Stimulated activated CD8-positive, alpha-beta memory T cell treated with anti-CD3 and anti-CD28 coated beads, Interleukin-12 subunit alpha, Interleukin-12 subunit beta, amount 100 ng/mL, for 1 hour (primary cell): ENCODE measurements around the gene FAM13C.
"Not testable (repeated sequence)": the region's sequence is repeated elsewhere in the genome, so short reads cannot be mapped to it uniquely, and the experiment has no call there.

Experiments
- DNase-seq: peaks from one replicate; pipeline ENCODE4 v3.0.0-alpha.2; 2020; ENCODE audit warnings: low read depth

FAM13C gene

GRCh38 chr10:59362144-59362958 lies at the start of gene FAM13C:
TSS of gene FAM13C (minus strand) at chr10:59362549. CDS start at chr10:59362460, 89 bp downstream.
- DNase-seq, result no peak

DNA sequence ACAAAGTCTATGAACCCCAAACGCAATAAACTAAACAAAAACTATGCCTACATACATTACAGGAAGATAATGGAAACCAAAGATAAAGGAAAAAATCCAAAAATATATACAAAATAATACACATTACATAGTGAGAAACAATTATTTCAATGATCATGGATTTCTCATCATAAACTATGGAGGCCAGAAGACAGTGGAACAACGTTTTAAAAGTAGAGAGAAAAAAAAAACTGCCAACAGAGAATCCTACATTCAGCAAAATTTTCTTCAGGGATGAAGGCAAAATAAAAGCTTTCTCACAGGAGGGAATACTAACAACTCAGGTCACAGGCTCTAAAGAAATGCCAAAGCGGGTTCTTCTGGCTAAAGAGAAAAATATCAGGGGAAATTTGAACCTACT lies 42.9 kb upstream of the FAM13C start:
- no peak for DNase-seq

- DNase-seq, result no peak
Observed at GRCh38 chr10:59400214-59400613, 37.9 kb upstream of the FAM13C start.

GRCh38 chr10:59399329-59399728 lies 37.0 kb upstream of the FAM13C start:
- not testable (repeated sequence) for DNase-seq

DNA sequence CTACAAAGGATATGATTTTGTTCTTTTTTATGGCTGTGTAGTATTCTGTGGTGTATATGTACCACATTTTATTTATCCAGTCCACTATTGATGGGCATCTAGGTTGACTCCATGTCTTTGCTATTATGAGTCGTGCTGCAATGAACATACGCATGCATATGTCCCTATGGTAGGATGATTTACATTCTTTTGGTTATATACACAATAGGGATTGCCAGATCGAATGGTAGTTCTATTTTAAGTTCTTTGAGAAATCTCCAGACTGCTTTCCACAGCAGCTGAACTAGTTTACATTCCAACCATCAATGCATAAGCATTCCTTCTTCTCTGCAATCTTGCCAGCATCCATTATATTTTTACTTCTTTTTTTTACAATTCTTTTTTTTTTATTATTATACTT lies 35.6 kb upstream of the FAM13C start:
- no peak for DNase-seq

DNA sequence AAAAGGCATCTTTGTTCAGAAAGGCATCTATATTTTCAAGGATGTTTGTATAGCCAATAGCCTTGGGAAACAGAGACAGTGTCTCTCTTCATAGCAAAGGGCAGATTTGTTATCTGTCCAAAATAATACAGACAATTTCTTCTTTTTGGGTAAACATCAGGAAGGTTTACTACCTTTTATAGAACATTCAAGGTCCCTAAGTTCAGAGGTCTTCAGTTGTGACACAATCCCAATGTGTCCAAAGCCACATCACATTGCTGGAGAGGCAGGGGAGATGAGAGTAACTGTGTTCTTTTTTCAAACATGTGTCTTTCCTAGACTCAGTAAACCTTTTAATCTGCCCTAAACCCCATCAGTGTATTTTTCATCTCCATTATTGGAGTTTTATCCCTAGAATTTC lies 33.6 kb upstream of the FAM13C start:
- no peak for DNase-seq

- no peak for DNase-seq
Observed at GRCh38 chr10:59393349-59393748, 31.0 kb upstream of the FAM13C start.

DNA sequence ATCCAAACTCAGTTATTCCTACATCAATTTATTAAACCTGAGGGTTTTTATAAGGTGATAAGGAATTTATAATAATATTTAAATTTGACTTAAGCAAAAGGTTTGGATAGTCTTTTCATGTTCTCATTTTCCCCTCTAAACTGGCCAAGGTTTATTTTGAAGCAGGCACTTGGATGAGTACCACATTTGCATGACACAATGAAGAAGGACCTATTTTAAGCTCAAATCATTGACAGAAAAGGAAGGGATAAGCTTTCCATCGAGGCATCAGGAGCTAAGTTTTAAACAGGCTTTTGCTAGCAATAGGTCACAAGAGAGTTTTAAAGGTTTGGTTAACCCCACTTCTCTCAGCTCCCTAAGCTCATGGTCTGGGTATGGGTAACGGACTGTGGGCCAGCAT lies 28.7 kb upstream of the FAM13C start:
- DNase-seq, result no peak

DNA sequence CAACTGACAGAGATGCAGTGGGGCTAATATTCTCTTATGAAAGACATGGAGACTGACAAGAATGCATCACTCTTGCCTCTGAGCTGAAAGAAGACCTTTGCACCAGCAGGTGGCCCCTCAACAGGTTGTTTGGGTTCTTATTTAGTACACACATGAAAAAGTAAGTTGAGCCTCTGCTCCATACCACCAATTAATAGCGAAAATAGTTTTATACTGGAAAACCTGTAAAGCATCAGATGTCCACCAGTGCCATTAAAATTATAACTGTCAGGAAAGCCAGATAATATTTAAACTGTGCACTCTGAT lies 26.3 kb upstream of the FAM13C start:
- DNase-seq, result no peak

DNA sequence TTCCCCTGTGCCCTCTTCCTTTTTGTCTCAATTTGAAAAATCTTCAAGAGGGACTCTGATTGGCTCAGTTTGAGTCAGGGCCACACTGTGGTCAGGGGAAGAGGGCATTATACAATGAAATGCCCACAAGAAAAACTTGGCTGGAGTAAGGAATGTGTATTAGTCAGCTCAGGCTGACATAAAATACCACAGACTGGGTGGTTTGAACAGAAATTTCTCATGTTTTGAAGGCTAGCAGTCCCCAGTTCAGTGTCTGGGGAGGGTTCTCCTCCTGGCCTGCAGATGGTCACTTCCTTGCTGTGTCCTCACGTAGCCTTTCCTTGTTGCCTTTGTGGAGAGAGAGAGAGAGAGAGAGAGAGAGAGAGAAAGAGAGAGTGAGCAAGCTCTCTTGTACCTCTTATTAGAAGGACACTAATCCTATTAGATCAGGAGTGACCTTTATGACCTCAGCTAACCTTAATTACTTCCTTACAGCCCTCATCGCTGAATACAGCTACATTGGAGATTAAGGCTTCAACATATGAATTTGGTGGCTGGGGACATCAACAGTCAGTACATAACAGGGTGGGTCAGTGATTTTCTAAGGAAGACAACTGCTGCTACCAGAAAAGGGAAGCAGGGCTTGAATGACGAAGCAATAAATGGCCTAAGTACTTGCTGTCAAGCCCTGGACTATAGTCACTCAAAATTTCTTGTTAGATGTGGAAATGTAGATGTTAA lies 25.8 kb upstream of the FAM13C start:
- DNase-seq, result no peak

DNA sequence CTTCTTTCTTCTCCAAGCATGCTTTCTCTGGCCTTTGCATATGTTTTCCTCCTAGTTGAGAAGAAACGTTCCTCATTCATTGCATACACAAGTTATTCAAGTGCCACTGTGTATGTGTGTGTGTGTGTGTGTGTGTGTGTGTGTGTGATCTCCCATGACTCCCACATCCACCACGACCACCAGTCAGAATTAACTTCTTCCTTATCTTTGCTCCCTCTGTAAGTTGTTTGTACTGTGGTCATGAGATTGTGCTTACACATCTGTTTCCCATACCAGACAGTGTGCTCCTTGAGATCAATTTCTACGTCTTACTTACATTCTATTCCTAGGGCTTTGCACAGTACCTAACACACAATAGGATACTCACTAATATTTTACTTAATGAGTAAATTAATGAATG lies 22.4 kb upstream of the FAM13C start:
- DNase-seq, result no peak

- no peak for DNase-seq
Observed at GRCh38 chr10:59383908-59384307, 21.6 kb upstream of the FAM13C start.

- DNase-seq, result no peak
Observed at GRCh38 chr10:59383436-59383835, 21.1 kb upstream of the FAM13C start.

GRCh38 chr10:59382831-59383295 lies 20.5 kb upstream of the FAM13C start:
- DNase-seq, result no peak

DNA sequence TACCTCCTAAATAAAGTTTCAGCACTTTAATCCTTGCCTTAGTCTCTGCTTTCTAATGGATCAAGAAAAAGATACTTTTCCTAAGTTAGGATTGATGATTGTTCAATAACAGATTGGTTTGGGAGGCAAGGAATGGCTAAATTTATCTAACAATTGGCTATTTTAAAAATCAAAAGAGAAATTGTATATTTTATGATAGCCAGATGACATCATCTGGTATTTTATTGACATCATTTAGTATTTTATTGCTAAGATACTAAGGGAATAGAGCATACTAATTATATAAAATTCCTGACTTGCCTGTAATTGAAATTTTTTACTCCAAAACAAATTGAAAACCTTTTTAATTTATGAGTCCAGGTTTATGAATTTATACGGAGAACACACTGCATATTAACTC lies 19.3 kb upstream of the FAM13C start:
- no peak for DNase-seq

DNA sequence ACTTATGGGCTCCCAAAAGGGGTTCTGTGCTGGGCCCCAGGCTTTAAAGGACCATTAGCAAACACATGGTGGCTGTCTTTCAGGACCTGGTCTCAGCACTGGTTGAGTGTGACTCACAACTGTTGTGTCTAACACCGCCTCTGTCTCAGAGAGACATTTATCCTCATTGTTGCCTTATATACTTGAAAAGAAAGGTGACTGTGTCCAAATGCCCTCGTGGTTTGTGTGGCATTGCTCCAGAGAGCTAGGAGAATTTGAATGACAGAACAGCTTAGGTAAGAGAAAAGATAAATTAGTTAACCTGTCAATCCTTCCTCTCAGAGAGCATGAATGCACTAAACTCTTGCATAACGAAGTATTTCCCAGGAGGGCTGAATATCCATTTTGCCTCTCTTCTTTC lies 14.5 kb upstream of the FAM13C start:
- DNase-seq, result no peak

- DNase-seq, result no peak
Observed at GRCh38 chr10:59375990-59376389, 13.6 kb upstream of the FAM13C start.

GRCh38 chr10:59374916-59375315 lies 12.6 kb upstream of the FAM13C start:
- DNase-seq, result no peak

DNA sequence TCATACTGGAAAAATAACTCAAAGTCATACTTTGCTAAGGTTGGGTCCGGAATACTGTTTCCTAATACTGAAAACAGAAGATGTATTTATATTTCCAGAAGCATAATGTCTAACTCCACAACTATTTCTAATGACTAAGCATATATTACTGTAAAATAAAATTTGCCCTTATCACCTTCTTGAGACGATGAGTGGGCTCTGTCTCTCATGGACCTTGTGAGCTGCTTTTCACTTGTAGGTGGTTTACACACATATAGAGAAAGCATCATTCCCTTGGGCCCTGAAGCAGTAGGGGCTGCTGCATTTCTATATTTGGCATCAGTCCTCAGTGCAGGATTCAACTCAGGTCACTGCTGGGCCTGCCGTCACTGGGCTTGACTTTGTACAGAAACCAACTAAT lies 10.7 kb upstream of the FAM13C start:
- DNase-seq, result no peak

GRCh38 chr10:59372543-59372942 lies 10.2 kb upstream of the FAM13C start:
- DNase-seq, result no peak

DNA sequence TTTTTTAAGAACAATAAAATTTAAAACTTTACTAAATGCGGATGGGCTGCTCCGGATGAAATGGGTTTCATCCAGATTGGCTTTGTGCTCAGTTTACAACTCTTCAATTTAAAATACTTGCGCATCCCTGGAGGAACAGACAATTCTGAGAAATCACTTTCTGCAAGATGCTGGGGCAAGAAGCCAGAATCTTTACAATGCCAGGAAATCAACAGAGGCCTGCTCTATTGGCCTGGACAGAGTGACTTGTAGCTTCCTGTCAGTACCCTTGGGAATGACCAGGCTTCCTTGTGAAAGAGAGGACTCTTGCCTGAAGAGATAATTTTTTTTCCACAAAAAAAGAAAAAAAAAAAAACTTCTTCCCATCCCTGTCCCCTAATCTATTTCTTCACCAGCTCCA lies 3.9 kb upstream of the FAM13C start:
- DNase-seq, result no peak

DNA sequence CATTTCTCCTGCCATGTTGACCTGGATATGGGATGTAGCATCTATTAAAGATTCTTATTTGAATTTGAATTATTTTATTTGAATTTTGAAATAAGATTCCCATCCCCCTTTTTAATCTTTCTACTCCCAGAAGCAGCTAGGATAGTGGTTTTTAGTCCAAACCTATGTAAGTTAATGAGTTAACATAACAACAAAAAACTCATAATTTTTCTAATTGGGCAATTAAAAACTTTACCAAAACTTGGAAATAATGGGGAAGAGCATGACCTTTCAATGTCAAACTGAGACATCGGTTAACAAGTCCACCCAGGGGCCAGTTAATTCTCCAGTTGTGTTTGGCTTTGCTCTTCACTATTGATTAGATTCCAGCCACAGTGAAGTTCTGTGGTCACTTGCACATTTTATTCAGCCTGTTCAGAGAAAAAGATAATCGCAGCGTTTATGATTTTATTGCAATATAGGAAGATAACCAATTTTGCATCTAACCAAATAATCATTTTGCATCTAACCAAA lies 1.2 kb upstream of the FAM13C start:
- no peak for DNase-seq

DNA sequence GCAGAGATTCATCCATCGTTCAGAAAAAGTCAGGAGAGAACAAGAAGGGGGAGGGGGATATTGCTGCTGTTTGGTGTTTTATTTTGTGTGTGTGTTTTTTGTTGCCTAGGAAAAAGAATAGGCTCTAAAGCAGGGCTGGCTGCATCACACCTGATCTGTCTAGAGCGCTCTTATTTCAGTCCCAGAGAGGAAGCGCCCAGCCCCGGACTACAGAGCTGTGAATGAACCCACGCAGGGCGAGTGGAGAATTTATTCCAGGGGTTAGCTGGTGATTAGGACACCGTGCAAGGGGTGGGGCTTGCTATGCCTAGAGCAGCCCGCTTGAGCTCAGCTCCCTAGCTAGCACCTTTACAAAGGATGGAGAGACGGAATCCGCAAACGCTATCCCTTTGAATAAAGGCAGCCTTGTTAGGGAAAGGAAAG lies 621 bp upstream of the FAM13C start:
- DNase-seq, result no peak
